Raji (cell line): Measurements from ENCODE around the gene ABHD12.

ENCODE experiments used
- POLR2A ChIP-seq: IDR thresholded peaks from 2 replicates; pipeline ENCODE4 v1.6.1; 2011; ENCODE audit warnings: low read depth, low read length, control low read depth; ENCODE audit not compliant: insufficient read depth

ABHD12 gene

DNA sequence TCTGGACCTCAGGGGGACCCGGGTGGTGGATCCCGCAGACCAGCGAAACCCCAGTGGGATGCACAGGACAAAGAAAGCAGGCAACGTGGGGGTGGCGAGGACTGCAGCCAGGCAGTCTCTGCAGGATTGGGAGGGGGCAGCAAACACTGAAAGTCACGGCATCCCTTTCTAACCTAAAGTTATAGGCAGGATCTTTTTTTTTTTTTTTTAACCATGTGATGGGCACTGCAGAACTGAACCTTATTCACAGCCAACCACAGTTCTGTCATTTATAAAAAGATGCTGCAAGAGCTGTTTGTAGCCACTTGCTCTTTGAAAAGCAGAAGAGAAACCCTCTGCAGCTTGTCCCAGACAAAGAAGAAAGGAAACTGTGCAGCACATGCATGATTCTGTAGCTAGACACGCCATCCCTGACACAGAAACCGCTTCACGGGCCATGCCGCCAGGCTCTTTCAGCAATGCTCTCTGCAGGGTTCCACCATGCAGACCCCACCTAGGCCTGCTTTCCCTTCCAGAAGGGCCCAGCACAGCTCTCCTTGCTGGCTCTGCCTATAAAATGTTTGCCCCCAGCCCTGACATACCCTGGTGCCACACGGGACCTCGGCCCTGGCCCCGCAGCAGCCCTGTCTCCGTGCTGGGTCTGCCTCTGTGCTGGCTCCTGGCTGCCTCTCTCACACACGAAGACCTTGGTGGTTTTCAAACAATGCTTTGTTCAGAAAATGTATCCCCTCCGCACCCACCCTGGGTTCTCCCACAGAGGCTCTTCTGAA is 72.0 kb downstream of the ABHD12 start:
- TF ChIP-seq POLR2A, result no peak

DNA sequence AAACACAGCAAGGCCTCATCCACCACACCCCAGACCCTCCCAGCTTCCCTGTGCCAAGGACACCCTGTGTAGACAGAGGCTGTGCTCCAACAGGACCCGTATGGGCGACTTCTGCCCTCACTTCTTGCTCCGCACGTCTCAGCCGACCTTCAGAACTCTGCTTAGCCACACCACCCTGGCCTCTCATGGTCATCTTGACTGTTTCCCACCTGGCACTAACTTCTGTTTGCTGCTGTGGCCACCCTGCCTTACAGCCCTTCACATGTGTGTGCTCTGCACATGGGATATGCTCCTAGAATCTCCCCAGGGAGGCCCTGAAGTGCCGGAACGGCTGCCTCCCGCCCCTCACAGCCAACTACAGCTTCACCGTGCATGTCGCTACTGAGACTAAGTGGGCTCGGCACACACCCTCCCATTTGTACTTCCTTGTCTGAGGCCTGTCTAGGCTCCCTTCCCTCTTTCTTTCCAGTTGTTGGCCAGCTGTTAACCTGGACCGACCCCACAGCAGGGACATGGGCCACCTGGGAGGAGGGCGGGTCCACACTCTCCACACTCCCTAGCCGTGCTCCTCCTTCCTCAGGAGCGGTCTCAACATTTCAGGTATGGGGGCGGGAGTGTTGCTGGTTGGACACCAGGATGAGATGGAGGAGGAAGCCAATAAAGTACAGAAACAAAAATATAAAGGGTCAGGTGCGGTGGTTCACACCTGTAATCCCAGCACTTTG is 73.1 kb downstream of the ABHD12 start:
- TF ChIP-seq POLR2A, result no peak

DNA sequence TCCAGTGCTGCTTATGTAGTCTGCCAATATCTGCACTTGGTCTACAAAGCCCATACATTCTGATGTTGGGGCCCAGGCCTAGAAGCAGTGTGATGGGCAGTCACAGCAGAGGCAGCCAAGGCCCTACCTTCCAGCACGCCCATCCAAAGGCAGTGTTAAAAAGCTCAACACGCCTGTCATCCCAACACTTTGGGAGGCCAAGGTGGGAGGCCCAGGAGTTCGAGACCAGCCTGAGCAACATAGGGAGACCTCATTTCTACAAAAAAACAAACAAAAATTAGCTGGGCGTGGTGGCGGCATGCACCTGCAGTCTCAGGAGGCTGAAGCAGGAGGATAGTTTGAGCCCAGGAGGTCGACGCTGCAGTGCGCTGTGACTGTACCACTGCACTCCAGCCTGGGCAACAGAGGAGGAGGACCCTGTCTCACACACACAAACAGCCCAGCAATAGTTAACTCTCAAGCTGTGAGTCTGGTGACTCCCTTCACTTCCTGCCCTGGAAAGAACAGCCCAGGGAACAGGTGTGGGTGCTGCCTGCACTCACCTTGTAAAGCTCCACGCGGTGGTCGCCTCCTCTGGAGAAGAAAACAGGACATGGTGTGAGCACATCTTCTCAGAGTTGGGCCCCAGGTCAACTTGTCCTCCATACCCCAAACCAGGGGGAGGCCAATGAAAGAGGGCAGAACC is 74.0 kb downstream of the ABHD12 start:
- TF ChIP-seq POLR2A, result no peak

DNA sequence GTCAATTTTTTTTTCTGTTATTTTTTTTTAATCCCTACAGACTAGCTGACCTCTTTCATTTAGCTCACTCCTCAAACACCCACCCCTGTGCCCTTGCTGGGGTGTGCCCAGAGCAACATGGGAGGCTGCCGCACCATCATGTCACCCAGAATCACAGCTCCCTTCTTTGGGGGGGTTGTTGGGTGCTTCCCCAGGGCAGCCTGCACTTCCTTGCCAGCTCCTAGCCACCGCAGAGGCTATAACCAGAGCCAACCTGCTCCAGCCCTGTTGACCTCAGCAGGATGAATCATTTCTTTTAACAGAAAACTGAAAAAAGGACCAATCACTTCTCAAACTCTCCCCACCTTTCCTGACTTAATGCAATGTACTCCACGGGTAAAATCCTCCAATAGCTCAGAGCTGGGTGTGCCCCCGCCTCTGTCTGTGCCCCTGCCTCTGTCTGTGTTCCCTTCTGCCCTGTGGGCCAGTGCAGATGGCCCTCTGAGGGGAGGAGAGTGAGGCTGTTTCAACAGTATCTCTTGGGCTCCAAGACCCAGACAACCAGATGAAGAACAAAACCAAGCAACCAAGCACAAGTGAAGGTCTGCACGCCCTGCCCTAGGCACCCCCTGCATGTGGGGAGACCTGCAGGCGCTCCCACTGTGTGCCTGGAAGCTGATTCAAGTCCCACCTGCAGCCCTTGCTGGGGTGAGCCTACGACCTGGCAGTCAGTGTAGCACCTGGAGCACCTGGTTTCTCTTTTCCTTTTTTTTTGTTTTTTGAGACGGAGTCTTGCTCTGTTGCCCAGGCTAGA is 75.0 kb downstream of the ABHD12 start:
- TF ChIP-seq POLR2A, result no peak

GRCh38 chr20:25314497-25315417 is 75.9 kb downstream of the ABHD12 start:
- no peak for TF ChIP-seq POLR2A

DNA sequence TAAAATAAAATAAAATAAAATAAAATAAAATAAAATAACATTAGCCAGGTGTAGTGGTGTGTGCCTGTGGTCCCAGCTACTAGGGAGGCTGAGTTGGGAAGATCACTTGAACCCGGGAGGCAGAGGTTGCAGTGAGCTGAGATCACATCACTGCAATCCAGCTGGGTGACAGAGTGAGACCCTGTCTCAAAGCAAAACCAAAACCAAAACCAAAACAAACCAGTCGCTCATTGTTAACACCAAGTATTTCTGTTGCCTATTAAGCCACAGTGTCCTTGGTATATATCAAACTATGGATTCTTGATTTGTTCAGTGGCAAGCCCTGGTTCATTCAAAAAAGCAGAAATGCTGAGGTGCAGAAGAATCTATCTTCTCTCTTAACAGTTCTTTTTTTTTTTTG is 77.0 kb downstream of the ABHD12 start:
- no peak for TF ChIP-seq POLR2A

DNA sequence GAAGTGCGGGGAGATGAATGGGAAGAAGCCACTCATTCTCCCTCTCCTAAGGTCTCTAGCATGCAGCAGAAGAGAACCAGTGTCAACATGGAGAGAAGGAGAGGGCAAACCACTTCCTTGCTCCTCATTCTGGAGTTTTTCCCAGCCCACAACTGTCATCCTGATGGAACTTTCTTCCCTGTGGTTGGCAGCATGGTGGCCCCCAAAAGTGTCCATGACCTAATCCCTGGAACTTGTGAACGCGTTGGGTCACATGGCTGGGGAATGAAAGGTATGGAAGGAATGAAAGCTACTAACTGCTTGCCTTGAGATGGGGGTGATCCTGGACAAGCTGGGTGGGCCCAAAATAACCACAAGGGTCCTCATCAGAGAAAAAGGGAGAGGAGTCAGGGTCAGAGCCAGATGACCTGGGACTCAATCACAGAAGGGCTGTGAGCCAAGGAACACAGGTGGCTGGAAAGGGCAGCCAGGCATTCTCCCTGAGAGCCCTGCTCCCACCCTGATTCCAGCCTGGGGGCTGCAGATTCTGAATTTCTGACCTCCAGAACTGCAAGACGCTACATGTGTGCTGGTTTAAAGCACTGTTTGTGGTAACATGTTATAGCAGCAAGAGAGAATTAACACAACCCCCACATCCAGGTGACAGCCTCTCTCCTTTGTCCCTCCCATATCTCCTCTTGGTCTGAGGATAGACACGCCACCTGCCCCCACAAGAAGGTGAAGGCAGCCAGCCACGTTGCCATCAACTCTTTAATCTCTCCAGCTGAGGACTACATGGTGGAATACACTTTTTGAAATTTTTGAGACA is 79.5 kb downstream of the ABHD12 start:
- TF ChIP-seq POLR2A, result no peak

GRCh38 chr20:25310268-25310920 is 80.2 kb downstream of the ABHD12 start:
- no peak for TF ChIP-seq POLR2A

GRCh38 chr20:25309395-25310267 is 81.0 kb downstream of the ABHD12 start:
- TF ChIP-seq POLR2A, result no peak

DNA sequence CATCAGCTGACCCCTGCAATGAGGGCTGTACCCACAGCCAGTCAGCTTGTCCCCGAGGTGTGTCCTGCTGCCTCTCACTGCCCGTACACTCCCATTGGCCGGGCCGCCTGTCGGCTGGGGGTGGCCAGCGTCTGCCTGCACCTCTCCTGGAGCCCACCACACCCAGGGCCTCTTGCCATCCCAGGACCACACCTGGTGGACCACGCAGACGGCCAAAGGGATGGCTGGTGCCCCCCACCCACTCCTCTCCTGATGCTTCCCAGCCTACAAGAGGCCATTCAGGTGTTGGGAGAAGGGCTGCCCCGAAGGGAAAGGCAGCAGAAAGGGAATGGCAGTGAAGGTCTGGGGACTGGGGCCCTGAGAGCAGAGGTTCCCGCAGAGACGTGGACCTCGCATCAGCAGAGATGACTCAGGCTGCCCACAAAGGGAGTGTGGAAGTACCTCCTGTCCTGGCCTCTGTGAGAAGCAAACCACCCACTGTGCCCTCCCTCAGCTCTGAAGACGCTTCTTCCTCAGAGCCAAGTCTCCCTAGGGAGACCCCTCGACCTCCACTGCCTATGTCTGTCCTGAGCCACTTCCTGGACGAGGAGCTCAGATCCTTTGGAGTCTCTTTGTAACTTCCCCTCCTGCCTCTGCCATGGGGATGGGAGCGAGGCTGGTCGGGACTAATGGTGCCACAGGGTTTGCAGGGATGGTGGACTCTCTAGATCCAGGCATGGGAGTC is 81.8 kb downstream of the ABHD12 start:
- TF ChIP-seq POLR2A, result no peak

GRCh38 chr20:25308083-25308491 is 82.5 kb downstream of the ABHD12 start:
- no peak for TF ChIP-seq POLR2A
